Body of pancreas (tissue), 4 donors: ENCODE data around the gene CHCHD3.

Source experiments
- POLR2A ChIP-seq, 3 donors: fragments of 450-650 bp; IDR thresholded peaks; one replicate each; pipeline ENCODE4 v1.6.1; 2016; ENCODE audit warnings: antibody characterized with exemption in 3 of 3, mild to moderate bottlenecking in 2 of 3
- TF ChIP-seq, protein P1 (sequence below), 7 experiments: fragments of 450-650 bp in 4 of 7; fragments of 200-600 bp in 3 of 7; sonication (generic) in 3 of 7; IDR thresholded peaks; one replicate each; pipeline ENCODE4 v1.5.1; 2016 to 2019; ENCODE audit warnings: antibody characterized with exemption in 7 of 7

DNA sequence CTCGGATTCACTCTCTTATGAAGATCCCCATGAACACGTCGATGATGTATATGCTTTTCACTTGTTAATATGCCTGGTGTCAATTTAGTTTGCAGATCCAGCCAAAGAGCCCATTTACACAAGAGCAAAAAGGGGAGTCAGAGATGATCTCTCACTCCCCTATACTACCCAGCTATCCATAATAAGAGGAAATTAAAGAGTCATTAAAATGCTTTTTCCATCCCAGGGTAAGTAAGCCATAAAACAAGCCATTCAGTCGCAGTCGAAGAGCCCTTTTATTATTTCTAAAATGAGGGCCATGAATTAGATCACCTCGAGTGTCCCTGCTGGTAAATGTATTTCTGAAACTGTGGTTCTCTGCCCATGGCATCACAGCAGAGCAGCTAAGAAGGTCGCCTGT is 41.2 kb downstream of the CHCHD3 start:
- TF ChIP-seq, protein P1, sequence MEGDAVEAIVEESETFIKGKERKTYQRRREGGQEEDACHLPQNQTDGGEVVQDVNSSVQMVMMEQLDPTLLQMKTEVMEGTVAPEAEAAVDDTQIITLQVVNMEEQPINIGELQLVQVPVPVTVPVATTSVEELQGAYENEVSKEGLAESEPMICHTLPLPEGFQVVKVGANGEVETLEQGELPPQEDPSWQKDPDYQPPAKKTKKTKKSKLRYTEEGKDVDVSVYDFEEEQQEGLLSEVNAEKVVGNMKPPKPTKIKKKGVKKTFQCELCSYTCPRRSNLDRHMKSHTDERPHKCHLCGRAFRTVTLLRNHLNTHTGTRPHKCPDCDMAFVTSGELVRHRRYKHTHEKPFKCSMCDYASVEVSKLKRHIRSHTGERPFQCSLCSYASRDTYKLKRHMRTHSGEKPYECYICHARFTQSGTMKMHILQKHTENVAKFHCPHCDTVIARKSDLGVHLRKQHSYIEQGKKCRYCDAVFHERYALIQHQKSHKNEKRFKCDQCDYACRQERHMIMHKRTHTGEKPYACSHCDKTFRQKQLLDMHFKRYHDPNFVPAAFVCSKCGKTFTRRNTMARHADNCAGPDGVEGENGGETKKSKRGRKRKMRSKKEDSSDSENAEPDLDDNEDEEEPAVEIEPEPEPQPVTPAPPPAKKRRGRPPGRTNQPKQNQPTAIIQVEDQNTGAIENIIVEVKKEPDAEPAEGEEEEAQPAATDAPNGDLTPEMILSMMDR (IDR thresholded peaks at IDR 0.05) = no peak
- no peak for TF ChIP-seq POLR2A (IDR thresholded peaks at IDR 0.05)
